DND-41 (cell line): ENCODE data around the gene SCLY.

Source experiments
- ATAC-seq: fragments of 200-7000 bp; cut with Tn5 transposase; 3 replicates; pipeline ENCODE4 v1.9.1; 2021; ENCODE audit warnings: low read depth; ENCODE audit not compliant: insufficient read depth
- DNase-seq: peaks from one replicate; pipeline ENCODE4 v3.0.0-alpha.2; 2020
- H2AFZ ChIP-seq: 2 replicates; pipeline ENCODE4 v1.6.0; 2012; ENCODE audit warnings: low read depth, low read length
- H3K27ac ChIP-seq: 2 replicates; pipeline ENCODE4 v1.5.1; 2012; ENCODE audit warnings: low read length, inconsistent platforms
- H3K27me3 ChIP-seq: fragments of 200-600 bp; sonication (generic); 2 replicates; pipeline ENCODE4 v1.6.0; 2012; ENCODE audit warnings: low read length, mild to moderate bottlenecking, inconsistent platforms; ENCODE audit not compliant: insufficient read depth, poor library complexity
- H3K36me3 ChIP-seq: 2 replicates; pipeline ENCODE4 v1.5.1; 2012; ENCODE audit warnings: low read length, inconsistent platforms; ENCODE audit not compliant: insufficient read depth
- H3K4me1 ChIP-seq: 2 replicates; pipeline ENCODE4 v1.5.1; 2012; ENCODE audit warnings: mild to moderate bottlenecking, low read length; ENCODE audit not compliant: insufficient read depth
- H3K4me2 ChIP-seq: 2 replicates; pipeline ENCODE4 v1.6.0; 2012; ENCODE audit warnings: mild to moderate bottlenecking, moderate library complexity, low read length, inconsistent platforms; ENCODE audit not compliant: insufficient read depth
- H3K4me3 ChIP-seq, 2 experiments: fragments of 200-600 bp in 1 of 2; shearing (Covaris generic) in 1 of 2; 2 replicates each; pipeline ENCODE4 v1.5.1; 2012 to 2016; ENCODE audit warnings: inconsistent platforms in 2 of 2, low read length in 2 of 2, mild to moderate bottlenecking in 2 of 2, low read depth in 1 of 2, moderate library complexity in 1 of 2
- H3K79me2 ChIP-seq: 2 replicates; pipeline ENCODE4 v1.6.0; 2012; ENCODE audit warnings: low read length, inconsistent platforms; ENCODE audit not compliant: insufficient read depth
- H3K9ac ChIP-seq: 2 replicates; pipeline ENCODE4 v1.6.0; 2012; ENCODE audit warnings: low read depth, mild to moderate bottlenecking, inconsistent platforms, low read length, moderate library complexity
- H3K9me3 ChIP-seq: 2 replicates; pipeline ENCODE4 v1.5.1; 2012; ENCODE audit warnings: low read length, moderate library complexity, mild to moderate bottlenecking, inconsistent platforms; ENCODE audit not compliant: insufficient read depth, severe bottlenecking
- H4K20me1 ChIP-seq: 2 replicates; pipeline ENCODE4 v1.6.0; 2012; ENCODE audit warnings: low read length; ENCODE audit not compliant: insufficient read depth
- CTCF ChIP-seq: IDR thresholded peaks from 2 replicates; pipeline ENCODE4 v1.5.1; 2012; ENCODE audit warnings: borderline replicate concordance, low read length, moderate library complexity, mild to moderate bottlenecking; ENCODE audit not compliant: poor library complexity, severe bottlenecking; ENCODE audit errors: extremely low read depth
- EZH2 ChIP-seq: IDR thresholded peaks from 3 replicates; pipeline ENCODE4 v1.6.1; 2012; ENCODE audit warnings: borderline replicate concordance, low read depth, mild to moderate bottlenecking, moderate library complexity, low read length, inconsistent platforms; ENCODE audit not compliant: severe bottlenecking

The SCLY gene

GRCh38 chr2:238104226-238104690 is 43.5 kb downstream of the SCLY start:
- no peaks in the 10 kb centered on the region for H4K20me1 ChIP-seq
- no peak for DNase-seq
- no peaks in the 10 kb centered on the region for H3K9me3 ChIP-seq
- ATAC-seq: no peak
- no peaks in the 10 kb centered on the region for H3K36me3 ChIP-seq
- H3K27ac ChIP-seq: no peak overlapping the region
- TF ChIP-seq EZH2 (no peak), CTCF (no peak)
- no peak overlapping the region for H3K4me2 ChIP-seq
- H3K4me1 ChIP-seq: peaks cover 17% of the 10 kb centered on the region
- no peaks in the 10 kb centered on the region for H3K79me2 ChIP-seq
- no peaks in the 10 kb centered on the region for H3K27me3 ChIP-seq
- H3K4me3 ChIP-seq: no peak overlapping the region
- H3K9ac ChIP-seq: no peak overlapping the region
- no peak overlapping the region for H2AFZ ChIP-seq

GRCh38 chr2:238104691-238105371 is 44.0 kb downstream of the SCLY start:
- H3K27ac ChIP-seq: no peak overlapping the region
- no peaks in the 10 kb centered on the region for H3K9me3 ChIP-seq
- H4K20me1 ChIP-seq: no peaks in the 10 kb centered on the region
- ATAC-seq: no peak
- H3K9ac ChIP-seq: no peak overlapping the region
- H3K36me3 ChIP-seq: no peaks in the 10 kb centered on the region
- DNase-seq: no peak
- H2AFZ ChIP-seq: no peak overlapping the region
- no peak overlapping the region for H3K4me2 ChIP-seq
- peaks cover 23% of the 10 kb centered on the region for H3K4me1 ChIP-seq
- H3K79me2 ChIP-seq: no peaks in the 10 kb centered on the region
- TF ChIP-seq EZH2: no peak
- TF ChIP-seq CTCF: no peak
- no peak overlapping the region for H3K4me3 ChIP-seq
- no peaks in the 10 kb centered on the region for H3K27me3 ChIP-seq

GRCh38 chr2:238105506-238106338 is 44.9 kb downstream of the SCLY start:
- no peak for TF ChIP-seq EZH2
- TF ChIP-seq CTCF: no peak
- Histone ChIP-seq H3K4me1 (peaks cover 24% of the 10 kb centered on the region), H3K4me2 (no peak overlapping the region), H3K4me3 (no peak overlapping the region), H3K9me3 (no peaks in the 10 kb centered on the region), H4K20me1 (no peaks in the 10 kb centered on the region), H3K9ac (no peak overlapping the region), H3K27ac (no peak overlapping the region), H2AFZ (no peak overlapping the region), H3K36me3 (no peaks in the 10 kb centered on the region), H3K79me2 (no peaks in the 10 kb centered on the region), H3K27me3 (no peaks in the 10 kb centered on the region)
- no peak for ATAC-seq
- no peak for DNase-seq
